NCI-H1105 treated with DMSO at 0.1 percent for 48 hours (cell line): ENCODE data around the gene COL4A3.

Experiments used
- DNase-seq: peaks from one replicate; lab custom pipeline; 2025; lab: John Stamatoyannopoulos, UW

Gene COL4A3

GRCh38 chr2:227163998-227164762 is at the start of gene COL4A3, which contains the start of gene COL4A4:
Gene COL4A3 (plus strand): TSS chr2:227164624. CDS start chr2:227164727, 103 bp downstream.
Gene COL4A4 (minus strand): TSS chr2:227164205. CDS start chr2:227147483, 16,722 bp downstream.
- peak; percentile 59 for DNase-seq

DNA sequence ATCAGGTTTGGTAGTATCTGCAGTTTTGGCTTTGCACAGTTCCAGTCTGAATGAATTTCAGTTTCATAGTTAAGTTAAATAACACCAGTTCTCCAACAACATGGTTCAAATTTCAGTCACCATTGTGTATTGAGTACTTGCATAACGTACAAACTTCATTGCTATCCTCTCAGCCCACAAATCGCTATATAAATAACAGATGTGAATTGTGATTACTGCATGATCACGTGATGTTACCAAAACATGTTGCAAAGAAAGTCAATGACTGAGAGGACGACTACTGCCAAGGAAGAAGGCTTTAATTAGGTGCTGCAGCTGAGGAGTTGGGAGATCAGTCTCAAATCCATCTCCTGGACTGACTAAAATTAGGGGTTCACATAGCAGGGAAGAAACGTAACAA is 48.7 kb upstream of the COL4A3 start:
- no peak for DNase-seq

- DNase-seq, result no peak
These were observed 47.4 kb upstream of the COL4A3 start for GRCh38 chr2:227117027-227117426.

- DNase-seq, result no peak
These were observed 46.6 kb upstream of the COL4A3 start for GRCh38 chr2:227117852-227118251.

DNA sequence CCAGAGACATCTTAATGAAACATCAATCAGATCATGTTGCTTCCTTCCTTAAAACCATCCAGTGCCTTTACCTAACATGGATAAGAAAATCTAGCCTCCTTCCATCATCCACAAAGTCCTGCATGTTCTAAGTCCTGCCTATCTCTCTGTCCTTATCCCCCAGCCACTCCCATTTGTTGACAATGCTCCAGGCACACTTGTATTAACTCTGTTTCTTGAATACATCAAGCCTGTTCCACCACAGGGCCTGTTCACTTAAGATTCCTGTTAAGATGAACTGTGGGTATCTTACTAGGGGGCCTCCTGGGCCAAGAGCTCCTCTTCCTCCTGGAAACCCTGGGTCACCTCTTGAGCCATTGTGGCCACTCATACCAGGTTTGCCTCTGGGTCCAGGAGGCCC is 46.1 kb upstream of the COL4A3 start:
- no peak for DNase-seq

DNA sequence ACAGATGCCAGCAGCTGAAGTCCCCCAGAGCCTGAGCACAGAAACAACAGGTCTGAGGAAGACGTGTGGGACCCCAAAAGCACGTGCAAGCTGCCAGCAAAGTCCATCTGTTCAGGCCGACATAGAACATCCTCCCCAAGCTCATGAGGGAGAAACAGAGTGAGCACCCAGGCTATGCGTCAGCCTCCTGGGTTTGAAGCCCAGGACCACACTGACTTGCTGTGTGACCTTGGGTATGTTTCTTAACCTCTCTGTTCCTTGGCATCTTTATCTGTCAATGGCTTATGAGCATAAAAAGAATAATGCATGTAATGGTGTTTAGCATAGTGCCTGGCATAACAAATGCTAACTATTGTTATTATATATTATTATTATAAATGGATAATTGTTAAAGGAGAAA is 40.7 kb upstream of the COL4A3 start:
- no peak for DNase-seq

- peak; percentile 67 for DNase-seq
These were observed 39.6 kb upstream of the COL4A3 start for GRCh38 chr2:227124811-227125210.

DNA sequence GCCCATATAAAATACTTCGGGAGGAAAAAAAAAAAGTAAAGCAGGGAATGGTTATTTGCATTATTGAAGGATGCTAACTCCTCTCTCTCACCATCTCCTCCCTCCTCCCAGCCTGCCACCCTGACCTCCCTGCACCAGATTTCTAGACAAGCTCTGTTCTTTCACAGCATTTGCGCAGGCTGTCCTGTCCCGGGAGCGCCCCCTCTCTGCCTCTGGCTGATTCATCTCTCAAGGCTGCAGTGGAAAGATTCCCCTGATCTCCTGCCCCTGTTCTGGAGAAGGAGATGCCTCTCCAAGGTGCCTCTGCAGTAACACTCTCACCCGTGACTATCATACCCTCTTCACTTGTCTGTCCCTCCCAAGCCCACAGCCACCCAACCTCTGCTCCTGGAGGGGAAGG is 38.9 kb upstream of the COL4A3 start:
- no peak for DNase-seq

- DNase-seq, result peak; percentile 49
These were observed 37.2 kb upstream of the COL4A3 start for GRCh38 chr2:227127201-227127600.

DNA sequence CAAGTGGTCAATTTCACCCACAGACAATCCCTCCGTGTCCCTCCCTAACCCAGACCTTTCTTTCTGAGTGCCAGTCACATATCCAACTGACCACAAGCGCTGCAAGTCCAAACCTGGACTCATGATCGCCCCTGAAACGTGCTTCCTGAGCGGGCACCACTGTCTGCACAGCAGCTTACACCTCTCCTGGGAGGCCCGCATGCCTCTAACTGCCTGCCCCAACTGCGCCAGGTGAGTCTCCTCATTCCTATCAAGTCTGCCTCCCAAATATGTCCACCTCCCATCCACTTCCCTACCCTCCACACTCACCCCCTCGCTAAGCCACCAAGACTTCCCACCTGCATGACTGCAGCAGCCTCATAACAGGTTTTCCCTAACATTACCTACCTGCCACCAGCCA is 33.8 kb upstream of the COL4A3 start:
- DNase-seq, result no peak

GRCh38 chr2:227132986-227133385 is 31.4 kb upstream of the COL4A3 start:
- no peak for DNase-seq

DNA sequence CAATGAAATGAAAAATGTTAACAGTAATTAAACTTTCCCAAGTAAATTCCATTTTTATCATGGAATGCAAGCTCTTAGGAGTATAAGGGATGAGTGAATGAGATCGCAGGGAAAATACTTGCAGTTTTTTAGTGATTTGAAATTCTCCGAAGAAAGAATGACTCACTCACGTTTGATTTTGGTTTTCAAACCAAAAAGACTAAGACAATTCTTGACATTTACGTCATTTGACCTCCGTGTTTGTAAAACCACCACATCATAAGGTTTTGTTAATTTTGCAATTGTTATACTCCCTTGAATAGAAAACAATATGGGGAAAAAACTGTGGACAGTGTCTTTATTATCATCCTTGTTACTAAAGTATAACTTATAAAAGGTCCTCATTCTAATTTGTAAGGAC is 29.8 kb upstream of the COL4A3 start:
- no peak for DNase-seq

DNA sequence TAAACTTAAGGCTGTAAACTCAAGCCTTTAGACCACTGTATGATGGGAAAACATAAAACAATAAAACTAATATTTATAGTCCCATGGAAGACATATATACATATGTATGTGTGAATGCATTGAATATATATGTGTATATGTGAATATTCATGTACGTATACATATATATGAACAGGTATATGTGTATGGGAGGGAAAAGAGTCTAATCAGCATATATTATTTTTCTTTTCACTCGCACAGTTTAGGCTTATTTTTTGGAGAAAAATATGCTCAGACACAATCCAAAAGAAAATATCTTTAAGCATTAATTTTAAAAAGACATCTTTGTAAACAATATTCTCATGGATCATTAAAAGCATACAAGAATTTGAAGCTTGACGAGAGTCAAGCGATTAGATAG is 23.1 kb upstream of the COL4A3 start:
- no peak for DNase-seq

DNA sequence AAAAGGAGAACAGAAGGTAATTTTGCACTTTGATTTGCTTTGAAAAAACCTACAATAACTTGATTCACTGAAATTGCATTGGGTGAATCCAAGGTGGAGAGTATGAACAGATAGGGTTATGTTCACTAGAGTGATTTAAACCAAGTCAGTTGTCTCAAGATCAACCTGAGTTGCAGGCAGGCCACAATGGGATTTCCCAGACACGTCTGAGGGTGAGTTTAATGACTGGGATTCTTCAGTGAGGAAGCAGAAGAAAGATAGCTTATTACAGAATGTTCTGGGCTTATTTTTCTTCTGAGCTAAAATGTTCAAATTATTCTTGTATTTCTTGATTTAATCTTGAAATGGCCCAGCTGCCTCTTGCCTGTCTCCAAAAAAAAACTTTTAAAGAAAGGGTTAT is 20.5 kb upstream of the COL4A3 start:
- no peak for DNase-seq

DNA sequence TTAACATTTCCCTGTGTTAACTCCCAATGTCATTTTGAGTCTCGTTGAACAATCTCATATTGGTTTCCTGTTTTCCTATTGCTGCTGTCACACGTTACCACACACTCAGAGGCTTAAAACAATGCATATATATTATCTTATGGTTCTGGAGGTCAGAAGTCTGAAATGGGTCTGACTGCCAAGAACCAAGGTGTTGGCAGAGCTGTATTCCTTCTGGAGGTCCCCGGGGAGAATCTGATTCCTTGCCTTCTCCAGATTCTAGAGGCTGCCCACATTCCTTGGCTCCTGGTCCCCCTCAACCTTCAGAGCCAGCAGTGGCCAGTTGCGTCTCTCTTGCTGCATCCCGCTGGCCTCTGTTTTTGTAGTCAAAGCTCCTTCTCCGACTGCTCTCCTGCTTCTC is 18.0 kb upstream of the COL4A3 start:
- DNase-seq, result no peak

- DNase-seq, result no peak
These were observed 17.4 kb upstream of the COL4A3 start for GRCh38 chr2:227147023-227147422.

DNA sequence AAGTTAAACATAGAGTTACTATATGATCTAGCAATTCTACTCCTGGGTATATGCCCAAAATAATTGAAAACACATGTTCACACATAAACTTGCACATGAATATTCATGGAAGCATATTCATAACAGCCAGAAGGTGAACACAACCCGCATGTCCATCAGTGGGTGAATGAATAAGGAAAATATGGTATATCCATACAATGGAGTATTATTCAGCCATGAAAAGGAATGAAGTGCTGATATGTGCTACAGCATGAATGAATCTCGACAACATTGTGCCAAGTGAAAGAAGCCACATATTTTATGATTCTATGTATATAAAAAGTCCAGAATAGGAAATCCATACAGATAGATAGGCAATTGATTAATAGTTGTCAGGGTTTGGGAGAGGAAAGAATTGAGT is 16.3 kb upstream of the COL4A3 start:
- no peak for DNase-seq

GRCh38 chr2:227150222-227150936 is 14.0 kb upstream of the COL4A3 start:
- no peak for DNase-seq

DNA sequence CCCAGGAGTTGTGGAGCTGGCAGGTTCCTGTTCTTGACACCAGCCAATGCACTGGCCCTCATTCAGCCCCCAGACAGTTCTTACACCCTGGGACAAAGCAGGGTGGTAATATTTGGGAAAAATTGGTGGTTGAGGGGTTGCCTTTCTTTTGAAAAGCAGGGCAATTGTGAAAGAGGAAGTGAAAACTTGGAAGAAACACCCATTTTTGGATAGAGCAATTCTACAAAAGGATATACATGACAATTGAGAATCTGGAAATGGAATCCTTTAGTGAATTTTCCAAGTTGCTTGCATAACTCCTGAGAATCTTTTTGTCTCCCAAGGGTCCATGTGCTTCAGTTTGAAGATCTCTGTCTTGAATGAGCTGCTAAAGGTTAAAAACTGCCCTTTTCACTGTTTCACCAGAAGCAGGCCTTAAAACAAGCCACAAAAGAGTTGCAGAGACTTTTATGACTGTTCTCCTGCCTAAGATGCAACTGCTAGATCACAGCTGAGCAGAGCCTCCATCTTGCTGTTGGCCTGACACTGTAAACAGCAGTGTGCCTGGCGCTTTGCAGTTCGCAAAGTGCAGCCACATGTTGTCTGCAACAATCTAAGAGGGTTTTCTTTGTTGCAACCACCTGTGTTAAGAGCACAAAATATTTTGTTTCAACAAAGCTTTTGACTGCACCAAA is 12.2 kb upstream of the COL4A3 start:
- DNase-seq, result no peak

- no peak for DNase-seq
These were observed 11.1 kb upstream of the COL4A3 start for GRCh38 chr2:227153307-227153706.

DNA sequence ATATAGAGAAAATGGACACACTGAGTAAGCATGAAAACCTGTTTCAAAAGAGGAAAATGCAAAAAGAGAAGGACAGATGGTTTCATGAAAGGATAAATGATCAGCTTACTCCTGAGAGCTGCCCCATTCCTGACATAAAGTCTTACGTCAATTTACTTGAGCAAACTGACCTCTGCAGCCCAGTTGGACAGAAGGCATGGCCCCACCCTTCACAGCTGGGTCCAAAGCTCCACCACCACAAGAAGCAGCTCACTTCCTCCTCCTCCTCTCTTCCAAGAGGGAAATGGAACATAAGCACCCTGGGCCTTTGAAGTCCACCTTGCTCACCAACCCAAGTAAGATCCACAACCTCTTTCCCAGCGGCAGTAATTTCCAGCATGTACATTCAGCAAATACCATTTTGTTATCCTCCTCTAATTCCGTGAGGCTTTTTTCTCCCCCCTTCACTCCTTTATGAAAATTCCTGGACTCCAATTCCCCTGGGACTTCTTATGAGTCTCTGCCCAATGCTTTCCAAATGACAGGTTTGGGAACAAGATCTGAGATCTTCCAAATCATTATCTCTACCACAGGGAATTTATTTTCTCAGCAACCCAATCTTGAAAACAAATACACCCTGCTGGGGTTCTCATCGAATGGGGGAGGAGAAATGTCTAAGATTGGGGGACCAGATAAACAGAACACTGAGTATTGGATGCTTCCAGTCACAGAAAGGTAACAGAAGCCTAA is 10.5 kb upstream of the COL4A3 start:
- DNase-seq, result no peak
